ENCODE measurements around the gene ZFAND6.

DNA sequence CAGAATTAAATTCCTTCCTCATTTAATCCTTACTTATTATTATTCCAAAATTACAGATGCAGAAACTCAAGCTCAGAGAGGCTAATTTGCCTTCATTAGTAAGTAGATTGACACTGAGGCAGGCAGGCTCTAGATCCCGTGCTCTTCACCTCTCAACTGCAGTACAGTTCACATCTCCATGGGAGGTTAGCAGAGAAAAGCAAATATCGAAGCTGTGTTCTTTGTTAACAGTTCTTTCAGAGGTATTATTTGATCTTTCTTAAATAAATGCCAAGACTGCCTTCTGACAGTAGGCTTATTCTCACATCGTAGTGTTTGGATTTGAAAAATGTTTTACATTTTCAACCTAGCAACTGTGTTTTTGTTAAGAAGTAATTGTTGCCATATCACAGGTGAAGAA lies 77.4 kb downstream of the ZFAND6 start:
- TF ChIP-seq, protein P1, sequence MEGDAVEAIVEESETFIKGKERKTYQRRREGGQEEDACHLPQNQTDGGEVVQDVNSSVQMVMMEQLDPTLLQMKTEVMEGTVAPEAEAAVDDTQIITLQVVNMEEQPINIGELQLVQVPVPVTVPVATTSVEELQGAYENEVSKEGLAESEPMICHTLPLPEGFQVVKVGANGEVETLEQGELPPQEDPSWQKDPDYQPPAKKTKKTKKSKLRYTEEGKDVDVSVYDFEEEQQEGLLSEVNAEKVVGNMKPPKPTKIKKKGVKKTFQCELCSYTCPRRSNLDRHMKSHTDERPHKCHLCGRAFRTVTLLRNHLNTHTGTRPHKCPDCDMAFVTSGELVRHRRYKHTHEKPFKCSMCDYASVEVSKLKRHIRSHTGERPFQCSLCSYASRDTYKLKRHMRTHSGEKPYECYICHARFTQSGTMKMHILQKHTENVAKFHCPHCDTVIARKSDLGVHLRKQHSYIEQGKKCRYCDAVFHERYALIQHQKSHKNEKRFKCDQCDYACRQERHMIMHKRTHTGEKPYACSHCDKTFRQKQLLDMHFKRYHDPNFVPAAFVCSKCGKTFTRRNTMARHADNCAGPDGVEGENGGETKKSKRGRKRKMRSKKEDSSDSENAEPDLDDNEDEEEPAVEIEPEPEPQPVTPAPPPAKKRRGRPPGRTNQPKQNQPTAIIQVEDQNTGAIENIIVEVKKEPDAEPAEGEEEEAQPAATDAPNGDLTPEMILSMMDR (IDR thresholded peaks at IDR 0.05; ENCODE audit: low read length), result no peak
- no peak for TF ChIP-seq EZH2 (IDR thresholded peaks at IDR 0.05; ENCODE audit: borderline replicate concordance, low read length)

All from OCI-LY1 (cell line).